ENCODE results near the gene STK39.

STK39 gene

GRCh38 chr2:168210895-168211570 is 36.4 kb downstream of the STK39 start:
- Histone ChIP-seq H4K20me1 (peaks cover 35% of the 10 kb centered on the region), H3K4me1 (peaks cover 30% of the 10 kb centered on the region), H3K4me3 (no peak overlapping the region), H3K27me3 (no peaks in the 10 kb centered on the region), H3K9me3 (peaks cover 51% of the 10 kb centered on the region), H3K4me2 (no peak overlapping the region), H3K9ac (no peak overlapping the region), H3K36me3 (peaks cover 88% of the 10 kb centered on the region), H3K27ac (no peak overlapping the region)
- no peak; the same call in 1 of the 2 replicates for TF ChIP-seq Cebpa-rat (IDR thresholded peaks at IDR 0.05)

GRCh38 chr2:168210216-168210894 is 37.0 kb downstream of the STK39 start:
- H3K9ac ChIP-seq: no peak overlapping the region
- H3K27ac ChIP-seq: no peak overlapping the region
- no peak for TF ChIP-seq Cebpa-rat (IDR thresholded peaks at IDR 0.05)
- no peaks in the 10 kb centered on the region for H3K27me3 ChIP-seq
- peaks cover 57% of the 10 kb centered on the region for H3K9me3 ChIP-seq
- no peak overlapping the region for H3K4me3 ChIP-seq
- peaks cover 88% of the 10 kb centered on the region for H3K36me3 ChIP-seq
- H4K20me1 ChIP-seq: peaks cover 29% of the 10 kb centered on the region; the same call in 1 of the 2 replicates
- H3K4me2 ChIP-seq: no peak overlapping the region
- H3K4me1 ChIP-seq: peaks cover 30% of the 10 kb centered on the region

- Histone ChIP-seq H4K20me1 (peaks cover 23% of the 10 kb centered on the region; the same call in 1 of the 2 replicates), H3K27ac (no peak overlapping the region), H3K4me3 (no peak overlapping the region), H3K9ac (no peak overlapping the region), H3K4me2 (no peak overlapping the region), H3K36me3 (peaks cover 85% of the 10 kb centered on the region), H3K9me3 (peaks cover 71% of the 10 kb centered on the region), H3K4me1 (peaks cover 30% of the 10 kb centered on the region), H3K27me3 (no peaks in the 10 kb centered on the region)
- TF ChIP-seq Cebpa-rat (IDR thresholded peaks at IDR 0.05): no peak
Observed at GRCh38 chr2:168208652-168209051, 38.7 kb downstream of the STK39 start.

- Histone ChIP-seq H3K9me3 (peaks cover 73% of the 10 kb centered on the region), H3K4me2 (no peak overlapping the region), H3K36me3 (peaks cover 91% of the 10 kb centered on the region), H3K4me3 (no peak overlapping the region), H3K4me1 (peaks cover 35% of the 10 kb centered on the region), H3K27ac (no peak overlapping the region), H3K9ac (no peak overlapping the region), H3K27me3 (no peaks in the 10 kb centered on the region), H4K20me1 (peaks cover 29% of the 10 kb centered on the region)
- no peak for TF ChIP-seq Cebpa-rat (IDR thresholded peaks at IDR 0.05)
Observed at GRCh38 chr2:168207851-168208250, 39.5 kb downstream of the STK39 start.

GRCh38 chr2:168203762-168204693 is 43.4 kb downstream of the STK39 start:
- Histone ChIP-seq H3K4me3 (no peak overlapping the region), H3K9ac (no peak overlapping the region), H3K4me1 (peaks cover 45% of the 10 kb centered on the region), H4K20me1 (peaks cover 66% of the 10 kb centered on the region), H3K36me3 (peaks cover 65% of the 10 kb centered on the region), H3K9me3 (peaks cover 52% of the 10 kb centered on the region), H3K27ac (no peak overlapping the region), H3K27me3 (no peaks in the 10 kb centered on the region), H3K4me2 (no peak overlapping the region)
- no peak for TF ChIP-seq Cebpa-rat (IDR thresholded peaks at IDR 0.05)

GRCh38 chr2:168201584-168202116 is 45.7 kb downstream of the STK39 start:
- peak overlapping the region; percentile 18; the same call in 1 of the 2 replicates for H3K27ac ChIP-seq
- H3K4me2 ChIP-seq: peak overlapping the region; percentile 36; the same call in 1 of the 2 replicates
- no peaks in the 10 kb centered on the region for H3K27me3 ChIP-seq
- H4K20me1 ChIP-seq: peaks cover 60% of the 10 kb centered on the region
- H3K4me3 ChIP-seq: no peak overlapping the region
- peaks cover 68% of the 10 kb centered on the region for H3K4me1 ChIP-seq
- peaks cover 48% of the 10 kb centered on the region for H3K36me3 ChIP-seq
- H3K9ac ChIP-seq: no peak overlapping the region
- no peak for TF ChIP-seq Cebpa-rat (IDR thresholded peaks at IDR 0.05)
- H3K9me3 ChIP-seq: peaks cover 28% of the 10 kb centered on the region

- no peaks in the 10 kb centered on the region for H3K27me3 ChIP-seq
- peak overlapping the region; percentile 18; the same call in 1 of the 2 replicates for H3K27ac ChIP-seq
- H4K20me1 ChIP-seq: peaks cover 60% of the 10 kb centered on the region
- H3K4me1 ChIP-seq: peaks cover 74% of the 10 kb centered on the region
- H3K4me3 ChIP-seq: no peak overlapping the region
- H3K9me3 ChIP-seq: peaks cover 23% of the 10 kb centered on the region
- no peak overlapping the region for H3K9ac ChIP-seq
- peaks cover 48% of the 10 kb centered on the region for H3K36me3 ChIP-seq
- no peak for TF ChIP-seq Cebpa-rat (IDR thresholded peaks at IDR 0.05)
- peak overlapping the region; percentile 36; the same call in 1 of the 2 replicates for H3K4me2 ChIP-seq
Observed at GRCh38 chr2:168200930-168201583, 46.3 kb downstream of the STK39 start.

GRCh38 chr2:168198476-168199207 is 48.8 kb downstream of the STK39 start:
- Histone ChIP-seq H4K20me1 (peaks cover 56% of the 10 kb centered on the region), H3K27me3 (no peaks in the 10 kb centered on the region), H3K9me3 (peaks cover 3% of the 10 kb centered on the region; the same call in 1 of the 2 replicates), H3K36me3 (peaks cover 31% of the 10 kb centered on the region), H3K4me1 (peaks cover 98% of the 10 kb centered on the region), H3K27ac (peak overlapping the region; percentile 36; the same call in 1 of the 2 replicates), H3K4me3 (no peak overlapping the region), H3K9ac (no peak overlapping the region), H3K4me2 (peak overlapping the region; percentile 41)
- TF ChIP-seq Cebpa-rat (IDR thresholded peaks at IDR 0.05): no peak
